ENCODE data around the gene GALNT4.

DNA sequence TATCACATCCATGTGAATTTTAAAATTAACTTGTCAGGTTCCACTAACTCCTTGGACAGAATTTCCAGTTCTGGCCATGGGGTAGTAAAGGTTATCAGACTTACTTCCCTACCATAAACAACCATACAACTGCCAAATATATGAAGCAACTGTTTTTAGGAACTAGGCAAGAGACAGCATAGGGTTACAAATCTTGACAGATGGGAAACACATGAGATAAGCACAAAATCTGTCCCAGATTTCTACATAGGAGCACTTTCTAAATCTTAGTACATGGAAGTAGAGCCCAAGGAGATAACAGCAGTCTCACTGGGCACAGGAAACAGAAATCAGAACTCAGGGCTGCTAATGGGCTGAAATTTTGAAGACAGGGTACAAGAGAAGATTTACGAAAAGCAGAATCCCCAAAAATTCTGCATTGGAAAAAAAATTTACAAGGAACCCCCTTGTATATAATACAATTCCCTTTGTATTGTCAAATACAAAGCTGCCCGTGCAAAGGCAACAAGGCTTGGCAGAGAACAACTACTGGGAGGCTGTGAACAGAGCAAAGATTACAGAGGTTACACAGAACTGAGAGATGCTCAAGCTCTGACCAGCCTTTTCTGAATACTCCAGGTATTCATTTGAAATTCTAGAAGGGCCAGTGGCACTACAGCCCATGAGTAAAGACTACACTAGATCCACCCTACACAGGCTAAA, 43.2 kb downstream of the GALNT4 start:
- TF ChIP-seq, protein P1, sequence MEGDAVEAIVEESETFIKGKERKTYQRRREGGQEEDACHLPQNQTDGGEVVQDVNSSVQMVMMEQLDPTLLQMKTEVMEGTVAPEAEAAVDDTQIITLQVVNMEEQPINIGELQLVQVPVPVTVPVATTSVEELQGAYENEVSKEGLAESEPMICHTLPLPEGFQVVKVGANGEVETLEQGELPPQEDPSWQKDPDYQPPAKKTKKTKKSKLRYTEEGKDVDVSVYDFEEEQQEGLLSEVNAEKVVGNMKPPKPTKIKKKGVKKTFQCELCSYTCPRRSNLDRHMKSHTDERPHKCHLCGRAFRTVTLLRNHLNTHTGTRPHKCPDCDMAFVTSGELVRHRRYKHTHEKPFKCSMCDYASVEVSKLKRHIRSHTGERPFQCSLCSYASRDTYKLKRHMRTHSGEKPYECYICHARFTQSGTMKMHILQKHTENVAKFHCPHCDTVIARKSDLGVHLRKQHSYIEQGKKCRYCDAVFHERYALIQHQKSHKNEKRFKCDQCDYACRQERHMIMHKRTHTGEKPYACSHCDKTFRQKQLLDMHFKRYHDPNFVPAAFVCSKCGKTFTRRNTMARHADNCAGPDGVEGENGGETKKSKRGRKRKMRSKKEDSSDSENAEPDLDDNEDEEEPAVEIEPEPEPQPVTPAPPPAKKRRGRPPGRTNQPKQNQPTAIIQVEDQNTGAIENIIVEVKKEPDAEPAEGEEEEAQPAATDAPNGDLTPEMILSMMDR (conservative IDR thresholded peaks at IDR 0.05 in 1 of 2, IDR thresholded peaks at IDR 0.05 in 1 of 2; ENCODE audit: low read depth in 1 of 2, low read length in 2 of 2) = no peak
- no peak for TF ChIP-seq EZH2 (IDR thresholded peaks at IDR 0.05; ENCODE audit: low read length, missing control alignments)
